ENCODE data around the gene RANBP10.

The RANBP10 gene

GRCh38 chr16:67736858-67737257 is 69.5 kb downstream of the RANBP10 start:
- DNase-seq, result no peak

- no peak for DNase-seq
Observed at GRCh38 chr16:67734731-67735201, 71.6 kb downstream of the RANBP10 start.

- no peak for DNase-seq
Observed at GRCh38 chr16:67733734-67734470, 72.5 kb downstream of the RANBP10 start.

GRCh38 chr16:67731753-67732095 is 74.6 kb downstream of the RANBP10 start:
- DNase-seq, result no peak

- DNase-seq, result no peak
Observed at GRCh38 chr16:67731071-67731752, 75.1 kb downstream of the RANBP10 start.

GRCh38 chr16:67730326-67730725 is 76.0 kb downstream of the RANBP10 start:
- no peak for DNase-seq

GRCh38 chr16:67729636-67730248 is 76.6 kb downstream of the RANBP10 start:
- DNase-seq, result no peak

GRCh38 chr16:67727521-67728485 is 78.6 kb downstream of the RANBP10 start:
- no peak for DNase-seq

GRCh38 chr16:67726106-67727034 is 80.0 kb downstream of the RANBP10 start:
- no peak for DNase-seq

- DNase-seq, result no peak
Observed at GRCh38 chr16:67723911-67724305, 82.5 kb downstream of the RANBP10 start.

- DNase-seq, result no peak
Observed at GRCh38 chr16:67723151-67723910, 83.0 kb downstream of the RANBP10 start.

GRCh38 chr16:67720236-67720635 is 86.1 kb downstream of the RANBP10 start:
- no peak for DNase-seq

GRCh38 chr16:67719778-67720144 is 86.6 kb downstream of the RANBP10 start:
- DNase-seq, result no peak

- DNase-seq, result peak; percentile 98
Observed at GRCh38 chr16:67719048-67719777, 87.1 kb downstream of the RANBP10 start, which contains the start of gene GFOD2. Gene GFOD2, minus strand, starts transcription at chr16:67719316. Its CDS starts 33,601 bp downstream, at chr16:67685715.

- DNase-seq, result no peak
Observed at GRCh38 chr16:67718668-67719047, 87.7 kb downstream of the RANBP10 start.

- no peak for DNase-seq
Observed at GRCh38 chr16:67716097-67716496, 90.3 kb downstream of the RANBP10 start.

GRCh38 chr16:67714522-67714921 is 91.8 kb downstream of the RANBP10 start:
- DNase-seq, result no peak

- DNase-seq, result no peak
Observed at GRCh38 chr16:67713647-67714273, 92.6 kb downstream of the RANBP10 start.

- DNase-seq, result no peak
Observed at GRCh38 chr16:67710607-67711006, 95.8 kb downstream of the RANBP10 start.

GRCh38 chr16:67709050-67709449 is 97.3 kb downstream of the RANBP10 start:
- DNase-seq, result no peak

All from activated CD4-positive, alpha-beta T cell treated with anti-CD3 and anti-CD28 coated beads for 1 hour (primary cell).